ENCODE results near the gene MCM7. TPM values are rescaled to one million over a fixed set of nuclear protein-coding genes. Genes with fewer than 3 reads are reported as not detected.
A peak's percentile ranks its signal among the peaks of the same experiment; 100 is the strongest.

The MCM7 gene
- total RNA-seq, 4 donors from 2014 or later, result 31.8 to 67.3 (median 63.1) TPM

- H3K27ac ChIP-seq, result peak overlapping the region in 1 of 4 donors; percentile 91
- WGBS, 2 donors, result 69 to 75% methylated on average over 9 to 10 of the region's 10 CpGs
- no peak for DNase-seq
- peaks cover 5 to 24% (median 16%) of the 10 kb centered on the region in 3 donors for H3K36me3 ChIP-seq
- H3K4me1 ChIP-seq, result peaks cover 6 to 41% (median 24%) of the 10 kb centered on the region in 3 donors
- no peaks in the 10 kb centered on the region for H3K9me3 ChIP-seq
- intact Hi-C loops (cut with DNase I), result no loop called here
- TF ChIP-seq, protein P1, sequence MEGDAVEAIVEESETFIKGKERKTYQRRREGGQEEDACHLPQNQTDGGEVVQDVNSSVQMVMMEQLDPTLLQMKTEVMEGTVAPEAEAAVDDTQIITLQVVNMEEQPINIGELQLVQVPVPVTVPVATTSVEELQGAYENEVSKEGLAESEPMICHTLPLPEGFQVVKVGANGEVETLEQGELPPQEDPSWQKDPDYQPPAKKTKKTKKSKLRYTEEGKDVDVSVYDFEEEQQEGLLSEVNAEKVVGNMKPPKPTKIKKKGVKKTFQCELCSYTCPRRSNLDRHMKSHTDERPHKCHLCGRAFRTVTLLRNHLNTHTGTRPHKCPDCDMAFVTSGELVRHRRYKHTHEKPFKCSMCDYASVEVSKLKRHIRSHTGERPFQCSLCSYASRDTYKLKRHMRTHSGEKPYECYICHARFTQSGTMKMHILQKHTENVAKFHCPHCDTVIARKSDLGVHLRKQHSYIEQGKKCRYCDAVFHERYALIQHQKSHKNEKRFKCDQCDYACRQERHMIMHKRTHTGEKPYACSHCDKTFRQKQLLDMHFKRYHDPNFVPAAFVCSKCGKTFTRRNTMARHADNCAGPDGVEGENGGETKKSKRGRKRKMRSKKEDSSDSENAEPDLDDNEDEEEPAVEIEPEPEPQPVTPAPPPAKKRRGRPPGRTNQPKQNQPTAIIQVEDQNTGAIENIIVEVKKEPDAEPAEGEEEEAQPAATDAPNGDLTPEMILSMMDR (IDR thresholded peaks at IDR 0.05), result no peak
- TF ChIP-seq POLR2A (IDR thresholded peaks at IDR 0.05), result no peak
- no peaks in the 10 kb centered on the region for H3K27me3 ChIP-seq
- no peak overlapping the region for H3K4me3 ChIP-seq
Measured at GRCh38 chr7:100087055-100087750, 14.0 kb downstream of the MCM7 start.

DNA sequence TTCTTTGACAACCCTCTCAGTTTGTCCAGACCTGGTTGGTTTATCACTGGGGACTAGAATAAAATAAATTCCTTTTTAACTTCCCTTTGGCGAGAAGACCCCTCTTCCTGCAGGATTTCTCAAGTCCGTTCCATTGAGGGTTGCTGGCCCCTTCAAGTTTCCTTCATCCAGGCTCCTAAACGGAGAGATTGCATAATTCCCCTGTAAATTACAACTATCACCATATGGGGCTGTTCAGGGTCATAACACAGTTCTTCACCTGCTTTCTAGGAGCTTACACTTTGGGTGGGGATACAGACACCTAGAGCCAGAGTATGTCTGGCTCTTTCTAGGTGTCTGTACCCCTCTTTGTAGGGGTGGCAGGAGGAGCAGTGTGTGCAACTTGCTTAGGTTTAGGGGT is 15.7 kb downstream of the MCM7 start:
- intact Hi-C loops (cut with DNase I), result no loop called here
- no peaks in the 10 kb centered on the region for H3K27me3 ChIP-seq
- H3K27ac ChIP-seq, result no peak overlapping the region
- DNase-seq, result no peak
- peaks cover 10 to 45% (median 29%) of the 10 kb centered on the region in 3 donors for H3K4me1 ChIP-seq
- peaks cover 0 to 8% (median 2%) of the 10 kb centered on the region in 3 donors for H3K36me3 ChIP-seq
- 65 to 70% methylated on average over 3 of the region's 3 CpGs for WGBS, 2 donors
- TF ChIP-seq POLR2A (IDR thresholded peaks at IDR 0.05), result no peak
- TF ChIP-seq, protein P1 (IDR thresholded peaks at IDR 0.05), result no peak
- H3K4me3 ChIP-seq, result no peak overlapping the region
- no peaks in the 10 kb centered on the region for H3K9me3 ChIP-seq

GRCh38 chr7:100082978-100083377 is 18.2 kb downstream of the MCM7 start:
- H3K36me3 ChIP-seq, result peaks cover 0 to 20% (median 0%) of the 10 kb centered on the region in 3 donors
- no peak overlapping the region for H3K4me3 ChIP-seq
- peak overlapping the region in 3 of 4 donors; percentile 57 to 94 (median 89) for H3K27ac ChIP-seq
- WGBS, 2 donors, result 59 to 67% methylated on average over 3 to 4 of the region's 4 CpGs
- no peak for DNase-seq
- no peaks in the 10 kb centered on the region for H3K9me3 ChIP-seq
- H3K27me3 ChIP-seq, result no peaks in the 10 kb centered on the region
- intact Hi-C loops (cut with DNase I), result no loop called here
- no peak for TF ChIP-seq POLR2A (IDR thresholded peaks at IDR 0.05)
- TF ChIP-seq, protein P1 (IDR thresholded peaks at IDR 0.05), result no peak
- H3K4me1 ChIP-seq, result peaks cover 5 to 47% (median 25%) of the 10 kb centered on the region in 3 donors

- TF ChIP-seq POLR2A (IDR thresholded peaks at IDR 0.05), result peak in 3 of 4 donors; percentile 6 to 61 (median 61)
- TF ChIP-seq, protein P1 (IDR thresholded peaks at IDR 0.05), result peak; percentile 95 to 98 (median 96)
- Histone ChIP-seq H3K27me3 (no peaks in the 10 kb centered on the region), H3K9me3 (no peaks in the 10 kb centered on the region), H3K4me1 (peaks cover 5 to 43% (median 24%) of the 10 kb centered on the region in 3 donors), H3K36me3 (peaks cover 0 to 34% (median 7%) of the 10 kb centered on the region in 3 donors), H3K27ac (peak within 1 kb of the TSS; percentile 89 to 94 (median 90)), H3K4me3 (peak within 1 kb of the TSS; percentile 89 to 98 (median 94))
- WGBS, 2 donors, result 0 to 1% methylated on average over 16 to 31 of the region's 55 CpGs
- intact Hi-C loops (cut with DNase I), result no loop called here
- peak; percentile 94 for DNase-seq
Measured at GRCh38 chr7:100081535-100082102, 19.6 kb downstream of the MCM7 start, which contains the start of gene ZNF3. TSS of gene ZNF3 (minus strand) at chr7:100081723. CDS start at chr7:100077357, 4,366 bp downstream.
